WI38 (cell line): ENCODE measurements around the gene REEP6.
A peak's percentile ranks its signal among the peaks of the same experiment; 100 is the strongest.

Experiments
- H3K4me3 ChIP-seq: 2 replicates; pipeline ENCODE4 v1.5.1; 2011; ENCODE audit warnings: low read depth, mild to moderate bottlenecking, control low read depth, low read length
- CTCF ChIP-seq: IDR thresholded peaks from 2 replicates; pipeline ENCODE4 v1.5.1; 2012; ENCODE audit warnings: low read depth, mild to moderate bottlenecking, control low read depth, low read length

REEP6 gene

GRCh38 chr19:1447504-1447903 is 43.5 kb upstream of the REEP6 start:
- no peak for TF ChIP-seq CTCF

DNA sequence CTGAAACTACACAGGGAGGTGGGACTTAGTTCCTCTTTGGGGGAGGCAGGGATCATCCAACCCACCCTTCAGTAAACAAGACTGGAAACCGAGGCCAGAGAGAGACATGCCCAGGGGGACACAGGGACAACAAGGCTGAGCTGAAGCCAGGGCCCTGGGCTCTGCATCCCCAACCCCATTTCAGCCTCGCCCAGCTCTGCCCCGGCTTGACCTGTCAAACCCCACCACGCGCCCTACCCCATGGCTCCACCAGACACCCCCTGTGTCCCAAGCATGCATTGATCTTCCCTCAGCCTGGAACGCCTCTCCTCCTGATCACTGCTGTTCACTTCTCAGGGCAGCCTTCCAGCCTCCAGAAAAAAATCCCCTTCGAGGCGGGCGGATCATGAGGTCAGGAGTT is 43.0 kb upstream of the REEP6 start:
- no peak for TF ChIP-seq CTCF
- no peak overlapping the region for H3K4me3 ChIP-seq

More at GRCh38 chr19:1447504-1447903, 43.5 kb upstream of the REEP6 start:
- H3K4me3 ChIP-seq: no peak overlapping the region

GRCh38 chr19:1449467-1450442 is 41.2 kb upstream of the REEP6 start, which contains the start of gene APC2:
TSS of gene APC2 (plus strand) at chr19:1450121. CDS start at chr19:1453002, 2,881 bp downstream.
- H3K4me3 ChIP-seq: peak within 1 kb of the TSS; percentile 32
- TF ChIP-seq CTCF: no peak

DNA sequence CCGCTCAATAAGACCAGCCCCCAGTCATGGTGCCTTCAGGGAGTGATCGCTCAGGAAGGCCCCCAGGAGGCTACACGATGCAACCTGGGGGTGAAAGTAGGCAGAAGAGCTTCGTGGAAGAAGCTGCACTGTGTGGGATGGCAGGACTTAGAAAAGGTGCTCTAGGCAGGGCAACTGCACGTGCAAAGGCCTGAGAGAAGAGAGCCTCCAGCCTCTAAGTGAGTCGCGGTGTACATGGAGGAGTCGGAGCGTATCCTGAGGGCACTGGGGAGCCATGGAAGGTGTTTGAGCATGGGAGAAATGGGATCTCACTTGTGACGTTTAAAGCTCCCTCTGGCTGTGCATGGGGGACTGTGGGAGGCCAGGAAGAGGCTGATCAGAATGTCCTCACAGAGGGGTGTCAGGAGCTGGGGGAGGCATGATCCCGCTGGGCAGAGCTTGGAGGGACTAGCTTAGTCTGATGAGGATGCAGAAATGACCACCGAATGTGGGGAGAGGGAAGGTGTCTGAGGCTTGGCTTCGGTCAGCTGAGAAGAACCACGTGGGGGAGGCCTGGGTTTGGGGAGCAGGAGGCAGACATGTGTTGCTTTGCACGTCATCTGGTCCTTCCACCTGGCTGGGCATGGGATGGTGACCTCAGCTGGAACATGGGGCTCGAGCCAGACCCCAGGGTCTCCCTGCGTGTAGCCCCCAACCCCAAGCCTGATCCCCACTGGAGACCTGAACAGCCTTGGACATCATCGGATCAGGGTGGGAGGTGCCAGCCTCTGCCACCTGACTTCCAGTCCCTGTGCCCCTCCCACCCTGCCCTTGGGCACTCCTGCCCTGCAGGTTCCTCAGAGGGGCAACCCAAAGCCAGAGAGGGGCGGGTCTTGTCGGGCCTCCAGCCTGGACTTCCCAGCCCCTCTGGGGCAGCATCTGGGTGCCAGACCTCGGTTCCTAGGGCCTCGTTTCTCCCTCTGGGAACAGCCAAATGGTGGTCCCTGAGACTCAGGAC is 39.9 kb upstream of the REEP6 start:
- H3K4me3 ChIP-seq: no peak overlapping the region
- no peak for TF ChIP-seq CTCF

DNA sequence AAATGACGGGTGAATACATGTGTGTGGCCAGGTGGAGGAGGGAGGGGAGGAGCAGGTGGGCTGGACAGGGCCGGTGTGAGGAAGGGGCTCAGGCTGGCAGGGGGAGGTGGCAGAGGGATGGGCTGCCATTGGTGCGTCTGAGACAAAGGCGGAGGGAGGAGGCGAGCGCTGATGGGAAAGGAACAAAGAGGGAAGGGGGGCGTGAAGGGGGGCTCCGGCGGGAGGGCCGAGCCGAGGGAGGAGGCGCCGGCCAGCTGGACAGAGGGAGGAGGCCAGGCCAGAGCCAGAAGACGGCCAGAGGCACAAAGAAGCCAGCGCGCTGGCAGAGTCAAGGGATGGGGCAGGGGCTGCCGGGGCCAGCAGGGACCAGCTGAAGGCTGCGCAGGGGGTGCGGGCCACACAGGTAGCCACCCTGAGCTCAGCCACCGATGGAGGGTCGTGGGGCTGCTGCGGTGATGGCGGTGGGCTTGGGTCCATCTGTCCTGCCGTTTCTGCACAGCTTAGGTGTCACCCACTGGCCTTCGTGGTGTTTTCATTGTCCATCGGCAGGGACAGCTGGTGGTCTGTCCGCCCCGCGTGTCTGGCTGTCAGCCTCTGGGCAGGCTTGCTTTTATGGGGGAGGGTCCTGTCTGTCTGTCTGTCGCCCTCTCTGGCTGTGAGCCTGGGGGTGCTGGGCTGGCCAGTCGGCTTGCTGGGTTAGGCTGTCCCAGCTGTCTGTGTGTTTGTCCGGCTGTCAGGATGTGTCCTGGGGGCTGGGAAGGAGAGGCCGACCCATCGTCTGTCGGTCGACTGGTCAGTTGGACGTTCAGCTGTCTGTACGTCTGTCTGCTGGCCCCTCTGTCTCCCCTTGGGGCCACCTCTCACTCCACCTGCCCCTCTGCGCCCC is 38.8 kb upstream of the REEP6 start:
- no peak for TF ChIP-seq CTCF
- no peak overlapping the region for H3K4me3 ChIP-seq

- H3K4me3 ChIP-seq: no peak overlapping the region
- no peak for TF ChIP-seq CTCF
Measured at GRCh38 chr19:1452802-1453524, 38.0 kb upstream of the REEP6 start.
